ENCODE data around the gene MYO9A. TPM values are rescaled to one million over a fixed set of nuclear protein-coding genes. Genes with fewer than 3 reads are reported as not detected.

The MYO9A gene
- polyA plus RNA-seq, 1 experiment = 13.1 TPM

- TF ChIP-seq CTCF (IDR thresholded peaks at IDR 0.05; ENCODE audit: insufficient read depth, low read depth, low read length) = no peak
- no peaks in the 10 kb centered on the region for H3K36me3 ChIP-seq (ENCODE audit: control insufficient read depth, insufficient read depth, low read length)
- DNase-seq (ENCODE audit: low read depth) = no peak
- ChIA-PET POLR2A (no interaction called here), CTCF (no interaction called here)
- no peak overlapping the region for H3K4me3 ChIP-seq (ENCODE audit: low read depth, low read length)
- H3K27me3 ChIP-seq (ENCODE audit: control insufficient read depth, insufficient read depth, low read length) = no peaks in the 10 kb centered on the region
Measured at GRCh38 chr15:72070817-72071447, 47.0 kb downstream of the MYO9A start.

- TF ChIP-seq CTCF (IDR thresholded peaks at IDR 0.05; ENCODE audit: insufficient read depth, low read depth, low read length) = no peak
- POLR2A ChIA-PET = no interaction called here
- no peak for DNase-seq (ENCODE audit: low read depth)
Measured at GRCh38 chr15:72068856-72069255, 49.1 kb downstream of the MYO9A start.

GRCh38 chr15:72065801-72066200, 52.1 kb downstream of the MYO9A start:
- H3K27me3 ChIP-seq (ENCODE audit: control insufficient read depth, insufficient read depth, low read length) = no peaks in the 10 kb centered on the region
- no peak overlapping the region for H3K4me3 ChIP-seq (ENCODE audit: low read depth, low read length)
- no peak for TF ChIP-seq CTCF (IDR thresholded peaks at IDR 0.05; ENCODE audit: insufficient read depth, low read depth, low read length)
- no peaks in the 10 kb centered on the region for H3K36me3 ChIP-seq (ENCODE audit: control insufficient read depth, insufficient read depth, low read length)
- no peak for DNase-seq (ENCODE audit: low read depth)
- POLR2A ChIA-PET = no interaction called here
- CTCF ChIA-PET = interaction anchor here (0.6 to 0.7 kb wide), 2 partner anchors 44 to 654 kb away, joined by 3 read pairs; no protein-coding TSS in a partner anchor

More at GRCh38 chr15:72068856-72069255, 49.1 kb downstream of the MYO9A start:
- no peaks in the 10 kb centered on the region for H3K27me3 ChIP-seq (ENCODE audit: control insufficient read depth, insufficient read depth, low read length)
- no peak overlapping the region for H3K4me3 ChIP-seq (ENCODE audit: low read depth, low read length)
- CTCF ChIA-PET = no interaction called here
- H3K36me3 ChIP-seq (ENCODE audit: control insufficient read depth, insufficient read depth, low read length) = no peaks in the 10 kb centered on the region

- no peak for TF ChIP-seq CTCF (IDR thresholded peaks at IDR 0.05; ENCODE audit: insufficient read depth, low read depth, low read length)
- CTCF ChIA-PET = interaction anchor here (0.6 kb wide), 1 partner anchor 36 kb away, joined by 5 read pairs; no protein-coding TSS in a partner anchor
- no peak for DNase-seq (ENCODE audit: low read depth)
- H3K36me3 ChIP-seq (ENCODE audit: control insufficient read depth, insufficient read depth, low read length) = no peaks in the 10 kb centered on the region
- no peaks in the 10 kb centered on the region for H3K27me3 ChIP-seq (ENCODE audit: control insufficient read depth, insufficient read depth, low read length)
- no peak overlapping the region for H3K4me3 ChIP-seq (ENCODE audit: low read depth, low read length)
- POLR2A ChIA-PET = no interaction called here
Measured at GRCh38 chr15:72063186-72063585, 54.8 kb downstream of the MYO9A start.

- POLR2A ChIA-PET = no interaction called here
Measured at GRCh38 chr15:72062319-72062718, 55.6 kb downstream of the MYO9A start.

More at GRCh38 chr15:72062319-72062718, 55.6 kb downstream of the MYO9A start:
- Histone ChIP-seq H3K27me3 (ENCODE audit: control insufficient read depth, insufficient read depth, low read length) (no peaks in the 10 kb centered on the region), H3K36me3 (ENCODE audit: control insufficient read depth, insufficient read depth, low read length) (no peaks in the 10 kb centered on the region), H3K4me3 (ENCODE audit: low read depth, low read length) (no peak overlapping the region)
- DNase-seq (ENCODE audit: low read depth) = no peak
- TF ChIP-seq CTCF (IDR thresholded peaks at IDR 0.05; ENCODE audit: insufficient read depth, low read depth, low read length) = no peak
- CTCF ChIA-PET = no interaction called here

Measured in BJ (cell line).